AG08396 (cell line): Measurements from ENCODE around the gene RASSF7.
A peak's percentile ranks its signal among the peaks of the same experiment; 100 is the strongest.
"Not testable (repeated sequence)": the region's sequence is repeated elsewhere in the genome, so short reads cannot be mapped to it uniquely, and the experiment has no call there.

Source experiments
- DNase-seq: peaks from one replicate; pipeline ENCODE4 v3.0.0; 2012; ENCODE audit warnings: low spot score, mixed read lengths

RASSF7 gene

DNA sequence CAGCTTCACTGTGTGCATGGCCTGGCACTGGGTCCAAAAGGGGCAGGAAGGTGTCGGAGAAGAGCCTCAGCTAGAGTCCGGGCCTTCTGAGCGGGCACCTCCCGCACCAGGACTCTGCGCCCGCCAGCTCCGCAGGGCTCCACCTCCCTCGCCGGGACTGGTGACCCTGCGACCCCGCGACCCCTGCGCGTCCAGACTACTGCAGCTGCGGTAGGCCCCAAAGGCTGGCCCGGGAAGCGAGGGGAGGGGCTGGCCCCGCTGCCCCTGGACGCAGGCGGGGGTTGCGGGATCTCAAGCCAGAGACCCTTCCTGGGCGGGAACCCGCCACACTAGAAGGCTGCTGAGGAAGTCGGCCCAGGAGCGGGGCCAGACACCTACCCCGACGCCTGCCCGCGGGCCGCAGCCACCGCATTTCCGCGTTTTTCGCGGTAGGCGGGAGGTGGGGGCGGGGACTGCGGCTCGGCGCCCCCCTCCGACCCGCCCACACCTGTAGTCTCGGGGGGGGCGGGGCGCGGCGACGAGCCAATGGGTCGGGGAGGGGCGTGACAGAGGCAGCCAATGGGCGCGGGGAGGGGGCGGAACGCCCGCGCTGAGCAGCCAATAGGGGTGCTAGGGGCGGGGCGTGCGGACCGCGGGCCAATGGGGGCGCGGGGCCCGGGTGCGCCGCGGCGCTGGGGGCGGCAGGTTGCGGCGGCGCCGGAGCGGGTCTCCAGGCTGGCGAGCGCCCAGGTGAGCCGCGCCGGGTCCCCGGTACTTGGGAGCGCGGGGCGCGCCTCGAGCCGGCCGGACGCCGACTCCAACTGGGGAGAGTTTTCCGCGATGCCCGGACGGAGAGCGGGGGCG is at the start of gene RASSF7, which contains the start of gene LMNTD2:
Gene RASSF7 (plus strand): TSS at position 666 of the 843 bp plus-strand sequence. CDS start 799 bp downstream, outside the sequence.
Gene LMNTD2 (minus strand): TSS at position 434 of the 843 bp plus-strand sequence. CDS start 22 bp downstream, at position 412.
- peak; percentile 100 for DNase-seq

- DNase-seq = no peak
These were observed 47.8 kb upstream of the RASSF7 start for GRCh38 chr11:512761-513595.

DNA sequence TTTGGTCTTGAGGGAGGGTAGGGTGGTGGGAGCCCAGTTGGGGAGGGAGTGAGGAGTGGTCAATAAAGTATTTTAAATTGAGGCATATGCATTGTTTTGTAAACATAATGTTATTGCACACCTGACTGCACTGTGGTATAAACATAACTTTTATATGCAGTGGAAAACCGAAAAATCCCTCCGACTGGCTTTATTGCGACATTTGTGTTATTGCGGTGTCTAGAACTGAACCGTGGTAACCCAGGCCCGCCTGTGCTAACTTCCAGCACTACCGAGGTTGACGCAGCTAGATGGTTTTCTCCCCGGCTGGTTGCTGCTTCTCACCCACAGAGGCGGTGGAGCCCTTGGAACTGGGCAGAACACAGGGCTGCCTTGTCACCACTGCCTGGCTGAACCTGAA is 46.2 kb upstream of the RASSF7 start:
- no peak for DNase-seq

- no peak for DNase-seq
These were observed 45.6 kb upstream of the RASSF7 start for GRCh38 chr11:515131-515530.

DNA sequence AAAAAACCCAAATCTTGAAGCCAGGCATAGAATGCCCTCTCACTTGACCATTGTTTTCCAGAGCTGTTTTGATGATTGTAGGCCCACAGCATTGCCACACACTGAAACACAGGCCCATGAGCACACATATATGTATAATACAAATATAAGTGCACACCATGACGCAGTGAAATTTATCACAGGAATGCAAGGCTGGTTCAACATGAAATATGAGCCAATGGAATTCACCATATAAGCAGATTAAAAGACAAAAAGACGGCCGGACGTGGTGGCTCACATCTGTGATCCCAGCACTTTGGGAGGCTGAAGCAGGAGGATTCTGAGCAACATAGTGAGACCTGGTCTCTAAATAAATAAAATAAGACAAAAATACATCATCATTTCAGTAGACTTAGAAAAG is 44.4 kb upstream of the RASSF7 start:
- DNase-seq = no peak

DNA sequence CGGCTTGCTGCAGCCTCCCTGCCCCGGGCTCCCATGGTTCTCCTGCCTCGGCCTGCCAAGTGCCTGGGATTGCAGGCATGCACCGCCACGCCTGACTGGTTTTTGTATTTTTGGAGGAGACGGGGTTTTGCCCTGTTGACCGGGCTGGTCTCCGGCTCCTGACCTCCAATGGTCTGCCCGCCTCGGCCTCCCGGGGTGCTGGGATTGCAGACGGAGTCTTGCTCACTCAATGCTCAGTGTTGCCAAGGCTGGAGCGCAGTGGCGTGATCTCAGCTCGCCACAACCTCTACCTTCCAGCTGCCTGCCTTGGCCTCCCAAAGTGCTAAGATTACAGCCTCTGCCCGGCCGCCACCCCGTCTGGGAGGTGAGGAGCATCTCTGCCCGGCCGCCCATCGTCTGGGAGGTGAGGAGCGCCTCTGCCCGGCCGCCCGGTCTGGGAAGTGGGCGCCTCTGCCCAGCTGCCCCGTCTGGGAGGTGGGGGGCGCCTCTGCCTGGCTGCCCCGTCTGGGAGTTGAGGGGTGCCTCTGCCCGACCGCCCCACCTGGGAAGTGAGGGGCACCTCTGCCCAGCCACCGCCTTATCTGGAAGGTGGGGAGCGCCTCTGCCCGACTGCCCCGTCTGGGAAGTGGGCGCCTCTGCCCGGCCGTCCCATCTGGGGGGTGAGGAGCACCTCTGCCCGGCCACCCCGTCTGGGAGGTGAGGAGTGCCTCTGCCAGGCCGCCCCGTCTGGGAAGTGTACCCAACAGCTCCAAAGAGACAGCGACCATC is 43.7 kb upstream of the RASSF7 start:
- not testable (repeated sequence) for DNase-seq

GRCh38 chr11:518463-519202 is 42.1 kb upstream of the RASSF7 start:
- peak; percentile 95 for DNase-seq

DNA sequence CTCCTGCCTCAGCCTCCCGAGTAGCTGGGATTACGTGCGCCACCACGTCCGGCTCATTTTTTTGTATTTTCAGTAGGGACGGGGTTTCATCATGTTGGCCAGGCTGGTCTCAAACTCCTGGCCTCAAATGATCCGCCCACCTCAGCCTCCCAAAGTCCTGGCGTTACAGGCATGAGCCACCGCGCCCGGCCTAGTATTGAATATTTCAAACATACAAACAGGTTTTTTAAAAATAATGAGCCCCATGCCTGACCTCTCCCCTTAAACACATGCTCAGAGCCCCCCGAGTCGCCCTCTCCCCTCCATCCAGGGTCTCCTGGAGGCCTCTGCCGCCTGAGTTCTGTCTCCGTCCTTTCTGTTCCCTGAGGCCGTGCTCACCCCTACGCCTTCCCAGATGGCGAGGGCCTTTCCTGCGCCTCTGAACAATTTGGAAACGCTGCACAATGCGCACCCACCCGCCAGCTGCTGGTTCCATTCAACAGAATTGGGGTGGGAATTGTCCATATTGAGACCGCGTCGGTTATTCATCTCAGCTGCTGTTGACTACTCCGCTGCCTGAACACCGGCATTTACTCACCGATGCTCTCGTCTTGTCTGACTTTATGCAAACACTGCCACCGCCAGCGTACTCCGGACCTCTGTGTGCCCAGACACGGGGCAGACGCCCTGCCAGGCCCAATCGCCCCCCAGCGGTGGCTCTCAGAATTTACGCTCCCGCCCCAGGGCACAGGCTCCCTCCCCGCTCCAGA is 40.2 kb upstream of the RASSF7 start:
- no peak for DNase-seq

- no peak for DNase-seq
These were observed 39.5 kb upstream of the RASSF7 start for GRCh38 chr11:521177-521688.

DNA sequence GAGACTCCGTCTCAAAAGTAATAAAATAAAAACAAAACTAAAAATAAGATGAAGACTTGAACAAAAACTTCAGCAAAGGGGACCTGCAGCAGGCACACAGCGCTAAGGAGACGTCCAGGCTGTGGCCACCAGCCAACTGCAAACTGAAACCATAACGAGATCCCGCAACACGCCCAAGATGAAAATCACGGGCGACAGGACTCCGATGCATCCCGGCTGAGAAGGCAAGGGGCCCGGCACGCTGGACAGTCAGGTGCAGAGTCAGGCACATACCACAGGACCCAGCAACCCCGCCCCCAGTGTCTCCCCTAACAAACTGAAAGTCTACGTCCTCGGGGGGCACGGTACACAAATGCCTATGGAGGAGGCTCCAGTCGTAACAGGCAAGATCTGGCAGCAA is 34.6 kb upstream of the RASSF7 start:
- no peak for DNase-seq

GRCh38 chr11:528166-528814 is 32.5 kb upstream of the RASSF7 start:
- no peak for DNase-seq

DNA sequence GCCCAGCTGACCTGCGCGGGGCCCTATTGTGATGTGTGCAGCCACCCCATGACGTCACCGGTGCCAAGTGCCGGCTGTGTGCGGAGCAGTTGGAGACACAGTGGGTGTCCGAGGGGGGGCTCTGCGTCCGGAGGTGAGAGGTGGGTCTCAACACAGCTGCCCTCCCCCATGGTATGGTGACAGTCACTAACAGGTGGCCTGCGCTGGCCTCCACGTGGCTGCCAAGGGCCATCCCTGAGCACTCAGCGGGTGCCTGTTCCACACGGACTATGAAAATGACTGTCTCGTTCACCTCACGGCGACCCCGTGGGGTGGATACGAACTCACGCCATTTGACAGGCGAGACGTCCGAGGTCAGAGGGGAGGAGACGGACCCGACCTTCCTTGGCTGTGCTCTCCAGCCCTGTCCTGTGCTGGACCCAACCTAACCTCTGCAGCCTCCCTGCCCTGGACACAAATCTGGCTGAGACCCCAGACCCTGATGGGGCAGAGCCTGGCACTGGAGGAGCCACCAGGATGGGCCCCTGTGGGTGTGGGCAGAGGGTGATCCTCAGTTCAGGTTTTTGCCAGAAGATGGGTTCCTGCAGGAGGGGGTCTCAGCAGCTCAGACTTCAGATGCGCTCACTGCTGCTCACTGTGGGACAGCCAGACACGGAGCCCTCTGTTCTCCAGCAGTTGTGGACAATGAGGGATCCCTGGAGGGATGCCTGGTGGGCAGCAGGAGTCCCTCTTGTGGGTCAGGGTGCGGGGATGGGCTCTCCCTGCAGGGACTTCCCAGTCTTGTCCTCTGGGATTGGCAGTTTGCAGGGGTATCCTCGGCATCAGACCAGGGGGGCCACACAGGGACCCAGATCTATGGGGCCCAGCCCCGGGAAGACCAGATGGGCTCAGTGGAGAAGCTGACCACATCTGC is 31.7 kb upstream of the RASSF7 start:
- no peak for DNase-seq

DNA sequence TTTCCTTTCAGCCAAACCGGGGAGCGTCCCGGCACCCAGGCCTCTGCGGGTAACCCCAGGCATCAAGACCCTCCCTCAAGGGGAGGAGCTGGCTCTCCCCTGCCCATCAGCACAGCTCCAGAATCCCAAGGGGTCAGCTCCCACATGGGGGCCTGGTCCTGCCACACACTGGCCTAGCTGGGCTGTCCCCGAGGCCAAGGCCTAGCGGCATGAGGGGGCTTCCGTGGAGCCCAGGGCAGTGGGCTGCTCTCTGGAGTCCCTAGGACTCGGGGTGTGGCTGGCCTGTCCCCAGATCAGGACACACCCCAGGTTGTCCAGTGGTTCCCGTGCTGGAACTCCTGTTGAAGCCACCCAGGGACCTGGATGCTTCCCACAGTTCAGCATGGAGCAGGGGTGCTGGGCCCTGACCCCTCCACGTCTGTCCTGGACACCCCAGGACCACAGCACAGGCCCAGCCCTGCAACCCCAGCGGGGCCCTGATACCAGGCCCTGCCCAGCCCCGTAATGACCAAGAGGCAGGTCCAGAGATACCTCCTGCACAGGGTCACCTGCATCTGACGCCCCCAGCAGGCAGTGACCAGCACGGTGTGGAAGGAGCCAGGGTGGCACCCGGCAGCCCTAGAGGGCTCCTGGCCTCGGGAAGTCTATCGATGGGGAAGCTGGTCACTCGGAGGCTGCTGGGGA is 30.9 kb upstream of the RASSF7 start:
- DNase-seq = no peak

GRCh38 chr11:530960-531831 is 29.6 kb upstream of the RASSF7 start:
- DNase-seq = no peak

GRCh38 chr11:531919-532526 is 28.7 kb upstream of the RASSF7 start:
- DNase-seq = no peak

DNA sequence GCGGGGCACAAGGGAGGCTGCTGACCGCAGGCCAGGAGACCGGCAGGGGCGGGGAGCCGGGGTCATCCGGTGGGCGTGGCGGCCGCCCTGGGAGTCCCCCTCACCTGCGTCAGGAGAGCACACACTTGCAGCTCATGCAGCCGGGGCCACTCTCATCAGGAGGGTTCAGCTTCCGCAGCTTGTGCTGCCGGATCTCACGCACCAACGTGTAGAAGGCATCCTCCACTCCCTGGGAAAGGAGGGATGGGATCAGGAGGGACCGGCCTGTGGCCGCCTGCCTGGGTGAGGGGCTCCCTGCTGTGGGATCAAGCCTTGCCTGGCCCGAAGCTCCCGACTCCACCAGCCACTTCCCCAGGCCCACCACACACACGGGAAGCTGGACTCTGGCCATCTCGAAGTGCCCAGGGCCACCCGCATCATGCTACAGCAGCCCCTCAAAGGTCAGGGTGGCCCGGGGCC is 28.2 kb upstream of the RASSF7 start:
- DNase-seq = no peak
